ENCODE measurements around the gene MAP4K2. TPM values are rescaled to one million over a fixed set of nuclear protein-coding genes. Genes with fewer than 3 reads are reported as not detected.

The MAP4K2 gene
- total RNA-seq, 2 experiments from 2014 or later, result 54.0 to 57.3 TPM

DNA sequence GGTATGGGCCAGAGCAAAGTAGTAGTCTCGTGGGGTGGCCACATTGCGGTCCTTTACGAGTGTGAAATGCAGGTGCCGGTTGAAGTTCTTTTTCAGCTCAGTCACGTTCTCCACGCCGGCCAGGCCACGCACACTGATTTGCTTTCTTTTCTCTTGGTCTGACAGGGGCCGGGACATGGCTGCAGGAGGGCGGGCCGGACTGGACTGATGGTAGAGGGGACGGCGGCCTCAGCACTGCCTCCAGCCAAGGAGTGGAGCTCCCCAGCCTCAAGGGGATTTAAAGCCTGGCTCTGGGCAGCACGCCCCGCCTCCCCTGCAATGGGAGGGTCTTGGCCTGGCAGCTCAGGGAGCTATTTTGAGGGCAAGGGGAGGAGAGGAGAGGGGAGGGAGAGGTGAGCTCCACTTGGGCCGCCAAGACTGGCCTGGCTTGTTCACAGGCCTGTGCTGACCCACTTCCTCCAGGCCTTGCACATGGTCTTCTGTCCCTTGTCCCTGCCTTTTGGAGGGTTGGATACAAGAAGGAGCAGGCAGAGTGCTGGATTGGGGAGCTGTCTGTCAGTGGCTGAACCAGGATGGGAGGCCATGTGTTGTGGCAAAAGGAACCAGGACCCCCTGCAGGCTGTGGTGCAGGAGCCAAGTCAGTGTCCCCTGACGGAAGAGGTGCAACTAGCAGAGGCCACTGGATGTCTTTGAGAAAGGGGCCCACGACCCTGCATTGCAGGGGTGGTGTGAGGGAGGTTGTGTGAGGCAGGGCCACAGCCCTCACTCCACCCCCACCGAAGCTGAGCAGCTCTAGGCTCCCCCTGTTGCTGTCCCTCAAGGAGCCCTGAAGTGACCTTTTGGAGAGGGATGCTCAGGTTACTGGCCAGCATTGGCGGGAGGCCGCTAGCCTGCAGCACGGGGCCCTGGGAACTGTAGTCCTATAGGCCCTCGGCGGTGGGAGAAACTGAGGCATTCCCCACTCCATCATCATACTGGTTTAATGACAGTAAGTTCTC, 43.0 kb downstream of the MAP4K2 start, which contains the start of gene PYGM:
Gene PYGM, minus strand, starts transcription at position 253 of the 998 bp plus-strand sequence. Its CDS starts 76 bp downstream, at position 177.
- ChIA-PET CTCF (interaction anchor here (1.0 to 5.1 kb wide), 5 partner anchors 9 to 16 kb away, joined by 3 to 30 read pairs (median 5); partner anchors contain the start of gene RASGRP2), POLR2A (interaction anchor here (1.2 to 1.3 kb wide), 5 partner anchors 9 to 19 kb away, joined by 3 to 21 read pairs (median 11); partner anchors contain the start of genes RASGRP2 and SF1)
- Mint-ChIP-seq H3K27me3 (no peaks in the 10 kb centered on the region), H3K4me1 (peaks cover 49% of the 10 kb centered on the region), H3K36me3 (ENCODE audit: low read depth) (peaks cover 29% of the 10 kb centered on the region), H3K4me3 (no peak within 1 kb of the TSS), H3K27ac (peak within 1 kb of the TSS; percentile 83), H3K9me3 (ENCODE audit: low read depth) (no peaks in the 10 kb centered on the region)
- intact Hi-C loops (cut with DNase I, micrococcal nuclease), result no loop called here
- no peak for ATAC-seq
- DNase-seq, result no peak

DNA sequence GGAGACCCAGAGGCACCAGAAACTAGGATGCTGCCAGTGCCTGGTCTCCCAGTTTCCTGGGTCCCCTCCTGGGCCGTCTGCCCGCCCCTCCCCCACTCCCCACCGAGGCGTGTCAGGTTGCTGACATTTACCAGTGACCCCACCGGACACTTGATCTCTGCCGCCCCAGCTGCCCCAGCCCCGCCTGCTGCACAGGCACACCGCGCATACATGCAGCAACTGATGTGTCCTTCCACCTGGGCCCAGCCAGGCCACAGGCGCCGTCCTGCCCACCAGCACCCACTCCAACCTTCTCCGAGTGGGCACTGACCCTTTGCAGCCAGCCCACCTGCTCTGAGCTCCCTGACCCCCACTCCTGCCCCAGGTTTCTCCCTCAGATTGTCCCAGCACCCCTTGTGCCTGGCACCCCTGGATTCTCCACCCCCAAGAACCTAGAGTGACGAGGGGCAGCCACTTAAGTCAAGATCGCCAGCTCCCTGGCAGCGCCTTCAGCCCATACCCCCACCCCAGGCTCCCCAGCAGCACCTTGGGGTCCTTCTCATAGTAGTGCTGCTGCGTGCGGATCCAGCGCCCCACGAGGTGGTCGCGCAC, 43.8 kb downstream of the MAP4K2 start:
- intact Hi-C loops (cut with DNase I, micrococcal nuclease), result no loop called here
- no peak for DNase-seq
- peaks cover 41% of the 10 kb centered on the region for H3K4me1 Mint-ChIP-seq
- no peaks in the 10 kb centered on the region for H3K9me3 Mint-ChIP-seq (ENCODE audit: low read depth)
- ChIA-PET POLR2A (interaction anchor here (1.3 kb wide), 1 partner anchor 15 kb away, joined by 11 read pairs; no protein-coding TSS in a partner anchor), CTCF (interaction anchor here (1.2 to 5.1 kb wide), 2 partner anchors 12 to 17 kb away, joined by 3 to 30 read pairs; no protein-coding TSS in a partner anchor)
- H3K36me3 Mint-ChIP-seq (ENCODE audit: low read depth), result peaks cover 21% of the 10 kb centered on the region
- no peak overlapping the region for H3K4me3 Mint-ChIP-seq
- peak overlapping the region; percentile 13 for H3K27ac Mint-ChIP-seq
- H3K27me3 Mint-ChIP-seq, result no peaks in the 10 kb centered on the region
- no peak for ATAC-seq

DNA sequence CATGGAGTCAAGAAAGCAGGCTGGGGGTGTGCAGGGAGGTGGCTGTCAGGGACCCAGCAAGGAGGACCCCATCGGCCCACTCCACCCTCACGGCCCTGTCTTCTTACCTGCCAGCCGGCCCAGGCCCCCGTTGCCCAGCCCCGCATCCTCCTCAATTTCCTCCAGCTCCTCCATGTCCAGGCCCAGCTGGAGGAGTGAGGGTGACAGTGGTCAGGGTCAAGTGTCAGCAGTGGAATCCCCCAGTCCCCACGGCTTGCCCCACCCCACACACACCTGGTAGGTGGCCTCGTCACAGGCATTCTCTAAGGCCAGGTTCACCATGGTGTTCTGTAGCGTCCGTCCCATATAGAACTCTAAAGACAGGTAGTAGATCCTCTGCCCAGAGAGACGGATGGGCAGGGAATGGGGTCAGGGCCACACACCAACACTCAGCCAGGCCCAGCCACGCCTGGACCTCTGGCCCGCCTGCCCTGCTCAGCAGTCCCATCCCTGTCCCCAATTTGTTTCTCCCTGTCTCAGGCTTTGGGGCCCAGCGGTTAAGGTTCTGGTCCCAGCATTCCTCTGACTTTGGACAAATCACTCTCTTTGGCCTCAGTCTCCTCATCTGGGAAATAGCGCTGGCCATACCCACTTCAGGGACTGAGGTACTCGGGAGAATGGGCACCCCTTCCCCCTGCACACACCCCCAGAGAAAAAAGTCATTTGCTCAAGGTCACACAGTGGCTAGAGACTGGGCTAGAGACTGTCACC, 44.5 kb downstream of the MAP4K2 start:
- POLR2A ChIA-PET, result no interaction called here
- peaks cover 34% of the 10 kb centered on the region for H3K4me1 Mint-ChIP-seq
- peaks cover 14% of the 10 kb centered on the region for H3K36me3 Mint-ChIP-seq (ENCODE audit: low read depth)
- CTCF ChIA-PET, result interaction anchor here (1.2 to 1.4 kb wide), 2 partner anchors 10 to 18 kb away, joined by 3 read pairs; no protein-coding TSS in a partner anchor
- no peak overlapping the region for H3K27ac Mint-ChIP-seq
- ATAC-seq (no peak), DNase-seq (no peak)
- no peak overlapping the region for H3K4me3 Mint-ChIP-seq
- no peaks in the 10 kb centered on the region for H3K9me3 Mint-ChIP-seq (ENCODE audit: low read depth)
- H3K27me3 Mint-ChIP-seq, result no peaks in the 10 kb centered on the region
- intact Hi-C loops (cut with DNase I, micrococcal nuclease), result no loop called here

DNA sequence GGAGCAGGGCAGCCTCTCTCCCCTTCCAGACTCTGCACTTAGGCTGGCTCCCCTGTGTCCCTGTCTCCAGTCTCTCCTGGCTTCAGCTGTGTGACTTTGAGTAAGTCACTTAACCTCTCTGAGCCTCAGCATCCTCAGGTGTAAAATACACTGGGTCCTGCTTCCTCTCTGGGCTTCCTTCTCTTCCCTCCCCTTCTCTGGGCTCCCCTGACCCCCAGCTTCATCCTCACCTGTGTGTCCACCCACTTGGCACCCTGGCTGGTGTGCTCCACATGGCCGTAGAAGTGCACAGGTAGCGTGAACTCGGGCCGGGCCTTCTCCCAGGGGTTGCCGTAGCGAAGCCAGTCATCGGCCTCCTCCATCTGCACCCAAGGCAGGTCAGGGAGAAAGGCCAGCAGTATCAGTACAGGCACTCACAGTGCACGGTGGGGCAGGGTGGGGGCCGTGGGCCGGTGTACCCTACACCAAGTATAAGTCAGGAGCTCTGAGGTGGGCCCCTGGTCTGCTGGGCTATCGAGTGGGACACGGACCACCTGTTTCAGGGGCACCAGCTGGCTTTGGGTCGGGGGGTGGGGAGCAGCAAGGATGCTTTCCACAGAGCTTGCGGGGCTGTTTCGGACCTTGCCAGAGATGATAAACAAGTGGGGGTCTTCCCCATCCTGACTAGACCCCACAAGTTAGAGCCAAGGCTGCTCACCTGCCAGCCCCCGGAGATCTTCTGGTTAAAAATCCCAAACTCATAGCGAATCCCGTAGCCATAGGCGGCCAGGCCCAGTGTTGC, 45.3 kb downstream of the MAP4K2 start:
- DNase-seq (no peak), ATAC-seq (no peak)
- peaks cover 9% of the 10 kb centered on the region for H3K36me3 Mint-ChIP-seq (ENCODE audit: low read depth)
- H3K4me1 Mint-ChIP-seq, result peaks cover 26% of the 10 kb centered on the region
- POLR2A ChIA-PET, result interaction anchor here (0.9 kb wide), 1 partner anchor 17 kb away, joined by 6 read pairs; no protein-coding TSS in a partner anchor
- no peak overlapping the region for H3K4me3 Mint-ChIP-seq
- H3K9me3 Mint-ChIP-seq (ENCODE audit: low read depth), result no peaks in the 10 kb centered on the region
- H3K27ac Mint-ChIP-seq, result no peak overlapping the region
- CTCF ChIA-PET, result interaction anchor here (1.2 to 1.4 kb wide), 2 partner anchors 10 to 14 kb away, joined by 3 to 4 read pairs; partner anchors contain the start of gene RASGRP2
- intact Hi-C loops (cut with DNase I, micrococcal nuclease), result no loop called here
- no peaks in the 10 kb centered on the region for H3K27me3 Mint-ChIP-seq

DNA sequence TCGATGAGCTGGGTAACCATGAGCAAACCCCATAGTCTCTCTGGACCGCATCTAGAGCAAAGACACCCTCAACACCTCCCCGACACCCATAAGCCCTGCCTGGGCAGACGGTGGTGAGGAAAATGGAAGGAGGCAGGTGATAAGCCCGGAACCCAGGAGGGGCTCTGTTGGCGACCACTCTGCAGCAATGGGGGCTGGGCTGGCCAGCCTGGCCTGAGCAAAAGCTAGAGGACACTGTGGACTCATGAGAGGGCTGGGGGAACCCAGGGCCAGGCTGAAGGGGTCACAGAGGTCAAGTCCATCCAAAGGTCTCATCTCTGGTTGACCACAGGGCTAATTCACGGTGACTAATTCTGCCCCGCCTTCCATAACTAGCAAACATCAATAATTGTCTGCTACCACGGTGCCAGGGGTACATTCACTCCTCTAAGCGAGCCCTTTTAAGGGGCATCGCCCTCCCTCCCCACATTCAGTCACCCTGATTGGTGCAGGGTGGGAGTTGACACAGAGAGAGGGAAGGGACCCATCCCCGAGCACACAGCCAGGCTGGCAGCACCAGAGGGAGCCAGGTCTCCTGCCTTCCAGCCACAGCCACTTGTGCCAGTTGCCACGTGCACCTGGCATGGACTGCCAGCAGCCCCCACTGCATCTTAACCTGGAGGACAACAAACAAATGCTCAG, 47.2 kb downstream of the MAP4K2 start:
- Mint-ChIP-seq H3K36me3 (ENCODE audit: low read depth) (peaks cover 9% of the 10 kb centered on the region), H3K4me3 (no peak overlapping the region), H3K9me3 (ENCODE audit: low read depth) (no peaks in the 10 kb centered on the region), H3K4me1 (peaks cover 12% of the 10 kb centered on the region), H3K27me3 (no peaks in the 10 kb centered on the region), H3K27ac (no peak overlapping the region)
- CTCF ChIA-PET, result interaction anchor here (0.7 kb wide), 1 partner anchor 318 kb away, joined by 3 read pairs; no protein-coding TSS in a partner anchor
- DNase-seq, result no peak
- ATAC-seq, result no peak
- intact Hi-C loops (cut with DNase I, micrococcal nuclease), result no loop called here
- POLR2A ChIA-PET, result no interaction called here

DNA sequence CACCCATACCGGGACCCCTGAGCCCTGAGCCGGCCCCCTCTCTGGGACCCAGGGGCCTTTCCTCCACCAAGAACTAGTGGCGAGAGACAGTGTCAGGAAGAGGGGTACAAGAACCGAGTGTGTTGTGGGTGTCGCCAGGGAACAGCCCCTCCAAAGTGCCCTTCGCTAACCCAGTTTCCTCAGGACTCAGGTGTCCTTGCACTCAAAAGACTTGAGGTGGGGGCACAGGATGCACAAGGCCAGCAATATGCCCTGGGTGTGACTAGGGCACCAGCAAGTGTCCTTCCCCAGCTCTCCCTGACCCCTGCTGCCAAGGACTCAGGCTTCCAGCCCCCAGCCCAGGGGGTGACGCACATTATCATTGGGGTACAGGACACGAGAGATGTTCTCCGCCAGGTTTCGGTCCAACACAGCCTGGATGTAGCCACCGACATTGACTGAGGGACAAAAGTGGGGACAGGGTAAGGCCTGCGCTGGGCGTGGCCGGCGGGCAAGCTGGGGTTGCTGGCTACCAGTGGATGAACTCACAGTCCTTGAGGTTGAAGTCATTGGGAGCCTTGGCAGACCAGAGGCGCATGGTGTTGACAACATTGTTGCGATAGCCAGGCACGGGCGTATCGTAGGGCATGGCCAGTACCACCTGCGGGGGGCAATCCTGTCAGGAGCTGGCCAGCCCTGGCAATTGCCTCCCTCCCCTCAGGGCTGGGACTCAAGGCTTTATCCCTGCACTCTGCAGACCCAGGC, 47.9 kb downstream of the MAP4K2 start:
- Mint-ChIP-seq H3K4me3 (no peak overlapping the region), H3K27me3 (no peaks in the 10 kb centered on the region), H3K36me3 (ENCODE audit: low read depth) (peaks cover 9% of the 10 kb centered on the region), H3K9me3 (ENCODE audit: low read depth) (no peaks in the 10 kb centered on the region), H3K27ac (no peak overlapping the region), H3K4me1 (peaks cover 11% of the 10 kb centered on the region)
- intact Hi-C loops (cut with DNase I, micrococcal nuclease), result no loop called here
- ChIA-PET POLR2A (no interaction called here), CTCF (interaction anchor here (0.5 to 0.7 kb wide), 3 partner anchors 20 to 1684 kb away, joined by 3 read pairs; partner anchors contain the start of gene MRPL11)
- DNase-seq (no peak), ATAC-seq (no peak)

DNA sequence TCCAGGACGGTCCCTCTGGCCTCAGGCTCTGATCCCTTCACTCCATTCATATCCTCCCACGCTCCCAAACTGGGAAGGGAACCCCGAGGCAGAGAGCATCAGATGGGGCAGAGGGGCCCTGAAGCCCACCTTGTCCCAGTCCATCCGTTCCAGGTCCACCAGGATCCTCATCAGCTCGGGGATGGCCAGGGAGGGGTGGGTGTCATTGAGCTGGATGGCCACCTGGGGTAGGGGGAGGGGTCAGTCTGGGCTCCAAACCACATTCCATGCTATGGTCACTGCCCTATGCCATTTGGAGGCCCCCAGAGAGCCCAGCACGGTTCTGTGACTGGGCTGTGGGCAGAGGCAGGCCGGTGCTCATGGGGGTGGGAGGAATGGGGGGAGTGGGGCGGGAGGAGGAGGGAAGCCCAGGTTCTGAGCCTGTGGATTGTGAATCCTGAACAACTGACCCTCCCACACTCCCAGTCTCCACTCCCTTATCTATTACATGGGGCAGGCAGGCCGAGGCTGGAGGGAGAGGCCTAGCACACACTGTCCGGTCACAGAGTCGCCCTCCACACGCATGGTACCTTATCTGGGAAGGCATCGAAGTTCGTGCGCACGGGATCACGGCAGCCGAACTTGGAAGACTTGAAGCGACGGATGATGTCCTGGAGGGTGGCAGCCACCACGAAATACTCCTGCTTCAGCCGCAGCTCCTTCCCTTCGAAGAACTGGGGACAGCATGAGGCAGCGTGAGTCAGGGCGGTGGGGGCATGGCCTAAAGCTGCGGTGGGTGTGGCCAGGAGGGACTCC, 48.7 kb downstream of the MAP4K2 start:
- Mint-ChIP-seq H3K36me3 (ENCODE audit: low read depth) (peaks cover 9% of the 10 kb centered on the region), H3K4me3 (no peak overlapping the region), H3K4me1 (peaks cover 7% of the 10 kb centered on the region), H3K27ac (no peak overlapping the region), H3K9me3 (ENCODE audit: low read depth) (no peaks in the 10 kb centered on the region), H3K27me3 (no peaks in the 10 kb centered on the region)
- POLR2A ChIA-PET, result no interaction called here
- CTCF ChIA-PET, result interaction anchor here (0.5 to 0.8 kb wide), 3 partner anchors 11 to 1684 kb away, joined by 3 read pairs; partner anchors contain the start of gene MRPL11
- intact Hi-C loops (cut with DNase I, micrococcal nuclease), result no loop called here
- ATAC-seq (no peak), DNase-seq (no peak)

DNA sequence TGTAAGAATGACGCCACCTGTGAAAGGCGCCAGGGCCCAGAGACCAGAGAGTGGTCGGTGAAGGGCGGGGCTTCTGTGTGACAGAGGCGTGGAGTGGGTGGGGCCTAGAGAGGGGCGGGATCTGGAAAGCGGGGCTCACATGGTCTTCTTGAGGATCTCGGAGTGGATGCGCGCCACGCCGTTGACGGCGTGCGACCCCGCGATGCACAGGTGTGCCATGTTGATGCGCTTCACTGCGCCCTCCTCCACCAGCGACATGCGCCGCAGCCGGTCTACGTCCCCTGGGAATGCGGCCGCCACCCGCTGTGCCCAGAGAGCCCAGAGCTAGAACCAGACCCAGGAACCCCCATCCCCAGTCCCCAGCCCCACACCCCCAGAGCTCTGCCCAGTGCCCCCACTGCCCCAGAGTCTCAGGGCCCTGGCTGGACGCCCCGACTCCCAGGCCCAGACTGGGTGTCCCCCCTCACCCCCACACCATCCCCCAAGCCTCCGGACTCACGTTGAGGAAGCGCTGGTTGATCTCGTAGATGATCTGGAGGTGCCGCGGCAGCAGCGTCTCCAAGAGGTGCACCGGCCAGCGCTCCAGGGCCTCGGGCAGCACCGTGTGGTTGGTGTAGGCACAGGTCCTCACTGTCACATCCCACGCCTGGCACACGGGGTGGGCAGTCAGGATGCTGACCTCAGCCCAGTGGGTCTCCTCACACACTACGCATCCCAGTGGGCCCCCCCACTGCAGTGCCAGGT, 49.5 kb downstream of the MAP4K2 start:
- DNase-seq (no peak), ATAC-seq (no peak)
- H3K27me3 Mint-ChIP-seq, result no peaks in the 10 kb centered on the region
- ChIA-PET POLR2A (no interaction called here), CTCF (interaction anchor here (0.8 kb wide), 1 partner anchor 11 kb away, joined by 3 read pairs; no protein-coding TSS in a partner anchor)
- H3K4me3 Mint-ChIP-seq, result no peak overlapping the region
- intact Hi-C loops (cut with DNase I, micrococcal nuclease), result no loop called here
- peaks cover 7% of the 10 kb centered on the region for H3K4me1 Mint-ChIP-seq
- H3K9me3 Mint-ChIP-seq (ENCODE audit: low read depth), result no peaks in the 10 kb centered on the region
- H3K36me3 Mint-ChIP-seq (ENCODE audit: low read depth), result peaks cover 9% of the 10 kb centered on the region
- H3K27ac Mint-ChIP-seq, result no peak overlapping the region

DNA sequence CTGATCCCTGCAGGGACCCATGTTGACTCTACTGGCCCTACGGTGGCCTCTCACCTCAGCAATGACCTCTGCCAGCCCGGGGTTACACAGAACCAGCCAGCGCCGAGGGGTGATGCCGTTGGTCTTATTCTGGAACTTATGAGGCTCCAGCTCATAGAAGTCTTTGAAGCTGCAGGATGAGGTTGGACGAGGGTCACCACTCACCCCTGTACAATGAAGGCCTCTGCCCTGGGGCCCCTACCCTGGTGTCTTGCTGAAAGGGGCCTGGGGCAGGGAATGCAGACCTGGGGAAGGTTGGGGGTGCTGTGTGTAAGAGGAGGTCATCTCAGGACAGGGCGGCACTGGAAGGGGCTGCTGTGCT, 50.0 kb downstream of the MAP4K2 start:
- H3K27me3 Mint-ChIP-seq, result no peaks in the 10 kb centered on the region
- H3K9me3 Mint-ChIP-seq (ENCODE audit: low read depth), result no peaks in the 10 kb centered on the region
- POLR2A ChIA-PET, result no interaction called here
- peaks cover 9% of the 10 kb centered on the region for H3K36me3 Mint-ChIP-seq (ENCODE audit: low read depth)
- CTCF ChIA-PET, result no interaction called here
- no peak overlapping the region for H3K4me3 Mint-ChIP-seq
- peaks cover 7% of the 10 kb centered on the region for H3K4me1 Mint-ChIP-seq
- intact Hi-C loops (cut with DNase I, micrococcal nuclease), result no loop called here
- no peak overlapping the region for H3K27ac Mint-ChIP-seq
- ATAC-seq, result no peak
- no peak for DNase-seq

Data from activated CD4-positive, alpha-beta T cell treated with anti-CD3 and anti-CD28 coated beads for 36 hours (primary cell).